Lower leg skin (tissue), 4 donors: ENCODE measurements around the gene GTSF1L. TPM values are rescaled to one million over a fixed set of nuclear protein-coding genes. Genes with fewer than 3 reads are reported as not detected.

Experiments
- DNase-seq, 2 donors: peaks; one replicate each; pipeline ENCODE4 v3.0.0-alpha.2; 2019; ENCODE audit warnings: low spot score in 2 of 2
- H3K4me3 ChIP-seq: fragments of 200-600 bp; sonication (generic); 2 replicates; pipeline ENCODE4 v1.5.1; 2017; ENCODE audit warnings: mild to moderate bottlenecking, low read depth; ENCODE audit not compliant: poor library complexity, severe bottlenecking
- POLR2A ChIP-seq, 2 donors: fragments of 450-650 bp; IDR thresholded peaks; one replicate each; pipeline ENCODE4 v1.6.1; 2016 to 2017; ENCODE audit warnings: antibody characterized with exemption in 2 of 2, mild to moderate bottlenecking in 1 of 2, moderate library complexity in 1 of 2
- WGBS, 2 donors: methylation state at CpG; one replicate each; pipeline ENCODE4 v1.1.5; 2018; 5-methylcytosine and 5-hydroxymethylcytosine counted together
- intact Hi-C: fragments of 100-400 bp; cut with DNase I; formaldehyde crosslinking; loops from one replicate; pipeline ENCODE4 v1.15.0; 2023; ENCODE audit warnings: low total_unique reads
- total RNA-seq, 4 donors: library from RNA; depleted of rRNA; stranded (reverse); fragments of >200 nt; gene quantifications; one replicate each; pipeline ENCODE4 v1.1.0, GENCODE V29; 2016
- TF ChIP-seq, protein P1 (sequence below), 3 donors: fragments of 450-650 bp; IDR thresholded peaks; one replicate each; pipeline ENCODE4 v1.5.1; 2016; ENCODE audit warnings: antibody characterized with exemption in 3 of 3, mild to moderate bottlenecking in 3 of 3, moderate library complexity in 2 of 3

The GTSF1L gene
- total RNA-seq, 4 donors from 2014 or later, result not detected

DNA sequence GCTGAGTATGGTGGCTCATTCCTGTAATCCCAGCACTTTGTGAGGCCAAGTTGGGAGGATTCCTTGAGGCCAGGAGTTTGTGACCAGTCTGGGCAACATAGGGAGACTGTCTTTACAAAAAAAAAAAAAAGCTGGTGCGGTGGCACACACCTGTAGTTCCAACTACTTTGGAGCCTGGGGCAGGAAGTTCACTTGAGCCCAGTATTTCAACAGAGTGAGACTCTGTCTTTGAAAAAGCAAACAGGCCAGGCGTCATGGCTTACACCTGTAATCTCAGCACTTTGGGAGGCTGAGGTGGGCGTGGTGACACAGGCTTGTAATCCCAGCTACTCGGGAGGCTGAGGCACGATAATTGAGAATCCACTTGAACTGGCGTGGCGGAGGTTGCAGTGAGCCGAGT, 31.2 kb downstream of the GTSF1L start:
- no peak for DNase-seq
- 87 to 95% methylated on average over 8 of the region's 8 CpGs for WGBS, 2 donors
- intact Hi-C loops, result no loop called here
- H3K4me3 ChIP-seq, result no peak overlapping the region
- TF ChIP-seq, protein P1, sequence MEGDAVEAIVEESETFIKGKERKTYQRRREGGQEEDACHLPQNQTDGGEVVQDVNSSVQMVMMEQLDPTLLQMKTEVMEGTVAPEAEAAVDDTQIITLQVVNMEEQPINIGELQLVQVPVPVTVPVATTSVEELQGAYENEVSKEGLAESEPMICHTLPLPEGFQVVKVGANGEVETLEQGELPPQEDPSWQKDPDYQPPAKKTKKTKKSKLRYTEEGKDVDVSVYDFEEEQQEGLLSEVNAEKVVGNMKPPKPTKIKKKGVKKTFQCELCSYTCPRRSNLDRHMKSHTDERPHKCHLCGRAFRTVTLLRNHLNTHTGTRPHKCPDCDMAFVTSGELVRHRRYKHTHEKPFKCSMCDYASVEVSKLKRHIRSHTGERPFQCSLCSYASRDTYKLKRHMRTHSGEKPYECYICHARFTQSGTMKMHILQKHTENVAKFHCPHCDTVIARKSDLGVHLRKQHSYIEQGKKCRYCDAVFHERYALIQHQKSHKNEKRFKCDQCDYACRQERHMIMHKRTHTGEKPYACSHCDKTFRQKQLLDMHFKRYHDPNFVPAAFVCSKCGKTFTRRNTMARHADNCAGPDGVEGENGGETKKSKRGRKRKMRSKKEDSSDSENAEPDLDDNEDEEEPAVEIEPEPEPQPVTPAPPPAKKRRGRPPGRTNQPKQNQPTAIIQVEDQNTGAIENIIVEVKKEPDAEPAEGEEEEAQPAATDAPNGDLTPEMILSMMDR (IDR thresholded peaks at IDR 0.05), result no peak
- no peak for TF ChIP-seq POLR2A (IDR thresholded peaks at IDR 0.05)

DNA sequence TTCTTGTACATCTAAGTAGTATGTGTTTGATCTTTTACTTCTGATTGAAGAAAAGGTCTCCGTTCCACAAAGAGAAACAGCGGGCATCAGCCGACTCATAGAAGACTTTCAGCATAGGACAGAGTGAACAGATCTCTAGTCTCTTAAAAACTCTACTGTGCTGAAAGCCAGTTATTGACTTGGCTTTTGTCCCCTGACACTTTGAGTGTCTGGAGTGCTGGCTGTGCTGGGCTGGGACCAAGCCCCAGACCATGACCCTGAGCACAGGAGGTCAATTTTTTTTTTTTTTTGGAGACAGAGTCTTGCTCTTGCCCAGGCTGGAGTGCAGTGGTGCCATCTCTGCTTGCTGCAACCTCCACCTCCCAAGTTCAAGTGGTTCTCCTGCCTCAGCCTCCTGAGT, 32.0 kb downstream of the GTSF1L start:
- H3K4me3 ChIP-seq, result no peak overlapping the region
- 93 to 95% methylated on average over 3 of the region's 3 CpGs for WGBS, 2 donors
- intact Hi-C loops, result no loop called here
- TF ChIP-seq POLR2A (IDR thresholded peaks at IDR 0.05), result no peak
- TF ChIP-seq, protein P1 (IDR thresholded peaks at IDR 0.05), result no peak
- no peak for DNase-seq

DNA sequence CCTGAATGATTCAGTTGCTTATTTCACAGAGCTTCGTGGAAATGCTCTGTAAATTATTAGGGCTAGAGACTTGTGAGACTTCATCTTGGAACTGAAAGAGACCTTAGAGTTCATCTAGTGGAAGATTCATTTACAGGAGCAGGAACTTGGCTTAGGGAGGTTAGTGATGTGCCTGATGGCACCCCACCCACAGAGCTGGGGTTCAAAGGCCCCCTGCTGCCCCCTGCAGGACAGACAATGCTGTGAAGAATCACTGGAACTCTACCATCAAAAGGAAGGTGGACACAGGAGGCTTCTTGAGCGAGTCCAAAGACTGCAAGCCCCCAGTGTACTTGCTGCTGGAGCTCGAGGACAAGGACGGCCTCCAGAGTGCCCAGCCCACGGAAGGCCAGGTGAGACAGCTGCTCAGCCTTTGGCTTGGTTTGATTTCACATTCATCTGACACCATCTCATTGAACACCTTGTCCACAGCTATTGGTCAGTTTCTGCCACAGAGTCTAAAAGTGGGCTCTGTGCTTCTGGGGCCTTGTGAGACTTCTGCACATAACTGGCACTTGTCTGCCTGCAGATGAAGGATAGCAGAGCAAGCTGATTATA, 34.8 kb downstream of the GTSF1L start:
- no peak for TF ChIP-seq POLR2A (IDR thresholded peaks at IDR 0.05)
- TF ChIP-seq, protein P1 (IDR thresholded peaks at IDR 0.05), result no peak
- 85 to 92% methylated on average over 5 of the region's 5 CpGs for WGBS, 2 donors
- intact Hi-C loops, result no loop called here
- no peak for DNase-seq
- H3K4me3 ChIP-seq, result no peak overlapping the region

DNA sequence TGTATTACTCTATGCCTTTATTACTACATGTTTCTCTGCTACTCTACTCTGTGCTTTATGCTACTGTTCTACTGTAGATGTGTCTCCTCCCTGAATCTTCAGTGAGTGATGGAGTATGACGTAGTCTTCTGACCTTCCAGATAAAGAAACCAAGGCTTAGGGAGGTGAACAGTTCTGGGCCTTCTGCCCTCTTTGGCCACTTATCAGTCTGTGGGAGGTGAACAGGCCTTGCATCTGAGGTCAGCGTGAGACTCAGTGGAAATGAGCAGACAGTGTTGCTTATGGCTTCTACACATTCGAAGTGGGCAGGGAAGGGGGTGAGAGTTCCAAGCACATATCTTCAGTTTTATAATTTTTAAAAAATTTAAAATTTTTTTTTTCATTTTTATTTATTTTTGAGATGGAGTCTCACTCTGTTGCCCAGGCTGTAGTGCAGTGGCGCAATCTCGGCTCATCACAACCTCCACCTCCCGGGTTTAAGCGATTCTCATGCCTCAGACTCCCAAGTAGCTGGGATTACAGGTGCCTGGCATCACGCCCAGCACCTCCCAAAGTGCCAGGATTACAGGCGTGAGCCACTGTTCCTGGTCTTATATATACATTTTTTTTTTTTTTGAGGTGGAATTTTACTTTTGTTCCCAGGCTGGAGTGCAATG, 35.7 kb downstream of the GTSF1L start:
- WGBS, 2 donors, result 91 to 92% methylated on average over 9 of the region's 9 CpGs
- TF ChIP-seq POLR2A (IDR thresholded peaks at IDR 0.05), result no peak
- no peak for DNase-seq
- intact Hi-C loops, result no loop called here
- H3K4me3 ChIP-seq, result no peak overlapping the region

DNA sequence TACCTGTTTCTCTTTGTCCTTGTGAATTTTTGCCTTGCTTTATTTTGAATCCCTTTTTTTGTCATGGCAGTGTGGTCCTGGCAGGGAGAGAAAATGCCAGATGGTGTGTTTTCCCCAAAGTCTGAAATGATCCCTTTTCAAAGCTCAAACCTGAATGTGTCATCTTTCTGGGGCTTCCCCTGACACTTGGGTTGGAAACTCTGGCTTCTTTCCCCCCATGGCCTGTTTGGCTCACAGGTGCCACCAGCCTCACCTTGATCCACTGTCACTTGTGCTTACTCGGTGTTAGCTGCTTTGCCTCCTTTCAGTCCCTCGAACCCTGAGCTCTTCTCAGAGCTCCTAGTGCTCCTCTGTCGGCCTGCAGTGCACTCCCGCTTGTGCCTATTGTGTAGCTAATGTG, 37.6 kb downstream of the GTSF1L start:
- no peak for TF ChIP-seq POLR2A (IDR thresholded peaks at IDR 0.05)
- TF ChIP-seq, protein P1 (IDR thresholded peaks at IDR 0.05), result no peak
- 94 to 95% methylated on average over 4 of the region's 4 CpGs for WGBS, 2 donors
- intact Hi-C loops, result no loop called here
- no peak overlapping the region for H3K4me3 ChIP-seq
- DNase-seq, result no peak

DNA sequence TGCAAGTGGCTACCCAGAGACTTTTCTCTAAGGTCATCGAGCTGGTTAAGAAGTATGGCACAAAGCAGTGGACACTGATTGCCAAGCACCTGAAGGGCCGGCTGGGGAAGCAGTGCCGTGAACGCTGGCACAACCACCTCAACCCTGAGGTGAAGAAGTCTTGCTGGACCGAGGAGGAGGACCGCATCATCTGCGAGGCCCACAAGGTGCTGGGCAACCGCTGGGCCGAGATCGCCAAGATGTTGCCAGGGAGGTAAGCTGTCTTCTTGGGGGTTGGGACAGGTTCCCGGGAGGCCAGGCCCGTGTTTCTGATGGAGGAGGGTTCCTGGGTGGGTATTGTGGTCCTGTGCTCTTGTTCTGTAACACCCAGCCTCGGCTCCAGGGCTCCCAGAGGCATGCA, 40.0 kb downstream of the GTSF1L start:
- H3K4me3 ChIP-seq, result no peak overlapping the region
- 86 to 90% methylated on average over 13 of the region's 13 CpGs for WGBS, 2 donors
- DNase-seq, result no peak
- intact Hi-C loops, result no loop called here
- TF ChIP-seq, protein P1 (IDR thresholded peaks at IDR 0.05), result no peak
- no peak for TF ChIP-seq POLR2A (IDR thresholded peaks at IDR 0.05)
